A673 (cell line): ENCODE data around the gene PABPN1L.

Experiments used
- EZH2 ChIP-seq: fragments of 200-600 bp; sonication (generic); IDR thresholded peaks from 2 replicates; pipeline ENCODE4 v1.6.1; 2017; ENCODE audit warnings: borderline replicate concordance, low read depth, mild to moderate bottlenecking, mixed read lengths, antibody characterized with exemption, low read length; ENCODE audit not compliant: poor library complexity, severe bottlenecking
- TF ChIP-seq, protein P1 (sequence below): fragments of 300-800, 200-600 bp; sonication (generic); conservative IDR thresholded peaks from 2 replicates; pipeline ENCODE4 v1.5.1; 2017; ENCODE audit warnings: low read depth, mild to moderate bottlenecking, antibody characterized with exemption, low read length, moderate library complexity, mixed read lengths

DNA sequence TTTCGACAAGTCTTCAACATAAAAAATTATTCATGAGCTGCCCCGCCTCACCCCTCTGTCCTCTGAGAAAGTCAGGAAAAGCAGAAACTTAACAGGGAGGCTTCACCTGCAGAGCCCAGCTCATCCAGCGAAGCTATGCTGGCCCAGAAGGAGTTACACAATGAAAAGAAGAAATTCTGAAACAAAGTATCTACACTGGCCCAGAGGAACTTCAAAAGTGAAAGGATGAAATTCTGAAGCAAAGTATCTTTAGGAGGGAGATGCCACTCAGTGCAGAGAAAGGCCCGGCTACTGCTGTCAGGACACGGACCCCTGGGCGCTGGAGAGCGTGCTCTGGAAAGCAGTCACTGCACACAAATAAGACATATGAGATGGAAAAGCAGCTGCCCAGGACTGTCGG is 11.3 kb downstream of the PABPN1L start:
- TF ChIP-seq, protein P1, sequence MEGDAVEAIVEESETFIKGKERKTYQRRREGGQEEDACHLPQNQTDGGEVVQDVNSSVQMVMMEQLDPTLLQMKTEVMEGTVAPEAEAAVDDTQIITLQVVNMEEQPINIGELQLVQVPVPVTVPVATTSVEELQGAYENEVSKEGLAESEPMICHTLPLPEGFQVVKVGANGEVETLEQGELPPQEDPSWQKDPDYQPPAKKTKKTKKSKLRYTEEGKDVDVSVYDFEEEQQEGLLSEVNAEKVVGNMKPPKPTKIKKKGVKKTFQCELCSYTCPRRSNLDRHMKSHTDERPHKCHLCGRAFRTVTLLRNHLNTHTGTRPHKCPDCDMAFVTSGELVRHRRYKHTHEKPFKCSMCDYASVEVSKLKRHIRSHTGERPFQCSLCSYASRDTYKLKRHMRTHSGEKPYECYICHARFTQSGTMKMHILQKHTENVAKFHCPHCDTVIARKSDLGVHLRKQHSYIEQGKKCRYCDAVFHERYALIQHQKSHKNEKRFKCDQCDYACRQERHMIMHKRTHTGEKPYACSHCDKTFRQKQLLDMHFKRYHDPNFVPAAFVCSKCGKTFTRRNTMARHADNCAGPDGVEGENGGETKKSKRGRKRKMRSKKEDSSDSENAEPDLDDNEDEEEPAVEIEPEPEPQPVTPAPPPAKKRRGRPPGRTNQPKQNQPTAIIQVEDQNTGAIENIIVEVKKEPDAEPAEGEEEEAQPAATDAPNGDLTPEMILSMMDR = no peak
- no peak for TF ChIP-seq EZH2
